ENCODE results near the gene TACC3. TPM values are rescaled to one million over a fixed set of nuclear protein-coding genes. Genes with fewer than 3 reads are reported as not detected.

The TACC3 gene
- total RNA-seq, 1 donor from 2014 or later, result 15.9 TPM

GRCh38 chr4:1757836-1758235 lies 36.5 kb downstream of the TACC3 start:
- TF ChIP-seq CTCF (IDR thresholded peaks at IDR 0.05), result no peak
- no peaks in the 10 kb centered on the region for H3K9me3 Mint-ChIP-seq (ENCODE audit: low read depth)
- no peaks in the 10 kb centered on the region for H3K36me3 Mint-ChIP-seq (ENCODE audit: low read depth)
- no peaks in the 10 kb centered on the region for H3K27me3 Mint-ChIP-seq (ENCODE audit: low read depth)
- no peak for DNase-seq (ENCODE audit: low spot score)
- no peak overlapping the region for H3K27ac Mint-ChIP-seq (ENCODE audit: unreplicated experiment)
- no peaks in the 10 kb centered on the region for H3K4me1 Mint-ChIP-seq (ENCODE audit: low read depth)
- no peak overlapping the region for H3K4me3 Mint-ChIP-seq (ENCODE audit: unreplicated experiment)

GRCh38 chr4:1758306-1759121 lies 37.2 kb downstream of the TACC3 start:
- H3K4me1 Mint-ChIP-seq (ENCODE audit: low read depth), result no peaks in the 10 kb centered on the region
- H3K27ac Mint-ChIP-seq (ENCODE audit: unreplicated experiment), result no peak overlapping the region
- no peak for DNase-seq (ENCODE audit: low spot score)
- no peaks in the 10 kb centered on the region for H3K36me3 Mint-ChIP-seq (ENCODE audit: low read depth)
- no peak overlapping the region for H3K4me3 Mint-ChIP-seq (ENCODE audit: unreplicated experiment)
- TF ChIP-seq CTCF (IDR thresholded peaks at IDR 0.05), result no peak
- H3K27me3 Mint-ChIP-seq (ENCODE audit: low read depth), result no peaks in the 10 kb centered on the region
- no peaks in the 10 kb centered on the region for H3K9me3 Mint-ChIP-seq (ENCODE audit: low read depth)

GRCh38 chr4:1759170-1759817 lies 38.0 kb downstream of the TACC3 start:
- no peak for TF ChIP-seq CTCF (IDR thresholded peaks at IDR 0.05)
- H3K36me3 Mint-ChIP-seq (ENCODE audit: low read depth), result no peaks in the 10 kb centered on the region
- H3K4me3 Mint-ChIP-seq (ENCODE audit: unreplicated experiment), result no peak overlapping the region
- H3K27ac Mint-ChIP-seq (ENCODE audit: unreplicated experiment), result no peak overlapping the region
- no peaks in the 10 kb centered on the region for H3K9me3 Mint-ChIP-seq (ENCODE audit: low read depth)
- no peak for DNase-seq (ENCODE audit: low spot score)
- H3K27me3 Mint-ChIP-seq (ENCODE audit: low read depth), result no peaks in the 10 kb centered on the region
- H3K4me1 Mint-ChIP-seq (ENCODE audit: low read depth), result no peaks in the 10 kb centered on the region

- no peak for DNase-seq (ENCODE audit: low spot score)
- Mint-ChIP-seq H3K4me3 (ENCODE audit: unreplicated experiment) (no peak overlapping the region), H3K9me3 (ENCODE audit: low read depth) (no peaks in the 10 kb centered on the region), H3K27ac (ENCODE audit: unreplicated experiment) (no peak overlapping the region), H3K27me3 (ENCODE audit: low read depth) (no peaks in the 10 kb centered on the region), H3K4me1 (ENCODE audit: low read depth) (no peaks in the 10 kb centered on the region), H3K36me3 (ENCODE audit: low read depth) (no peaks in the 10 kb centered on the region)
- no peak for TF ChIP-seq CTCF (IDR thresholded peaks at IDR 0.05)
Measured at GRCh38 chr4:1759818-1760223, 38.5 kb downstream of the TACC3 start.

- no peaks in the 10 kb centered on the region for H3K36me3 Mint-ChIP-seq (ENCODE audit: low read depth)
- no peak overlapping the region for H3K4me3 Mint-ChIP-seq (ENCODE audit: unreplicated experiment)
- H3K9me3 Mint-ChIP-seq (ENCODE audit: low read depth), result no peaks in the 10 kb centered on the region
- TF ChIP-seq CTCF (IDR thresholded peaks at IDR 0.05), result no peak
- no peaks in the 10 kb centered on the region for H3K4me1 Mint-ChIP-seq (ENCODE audit: low read depth)
- H3K27me3 Mint-ChIP-seq (ENCODE audit: low read depth), result no peaks in the 10 kb centered on the region
- H3K27ac Mint-ChIP-seq (ENCODE audit: unreplicated experiment), result no peak overlapping the region
- no peak for DNase-seq (ENCODE audit: low spot score)
Measured at GRCh38 chr4:1760521-1761071, 39.3 kb downstream of the TACC3 start.
